ENCODE data around the gene JAKMIP1.

GRCh38 chr4:6107114-6107791 is 93.1 kb downstream of the JAKMIP1 start:
- TF ChIP-seq CTCF (IDR thresholded peaks at IDR 0.05) (no peak), POLR2AphosphoS5 (IDR thresholded peaks at IDR 0.05; ENCODE audit: low read depth, low read length) (no peak), SIN3A (IDR thresholded peaks at IDR 0.05; ENCODE audit: borderline replicate concordance, insufficient read depth, low read depth, low read length) (no peak)
